Body of pancreas (tissue), 4 donors: Measurements from ENCODE around the gene PROS1.

ENCODE experiments used
- POLR2A ChIP-seq, 3 donors: fragments of 450-650 bp; IDR thresholded peaks; one replicate each; pipeline ENCODE4 v1.6.1; 2016; ENCODE audit warnings: antibody characterized with exemption in 3 of 3, mild to moderate bottlenecking in 2 of 3
- TF ChIP-seq, protein P1 (sequence below), 7 experiments: fragments of 450-650 bp in 4 of 7; fragments of 200-600 bp in 3 of 7; sonication (generic) in 3 of 7; IDR thresholded peaks; one replicate each; pipeline ENCODE4 v1.5.1; 2016 to 2019; ENCODE audit warnings: antibody characterized with exemption in 7 of 7

DNA sequence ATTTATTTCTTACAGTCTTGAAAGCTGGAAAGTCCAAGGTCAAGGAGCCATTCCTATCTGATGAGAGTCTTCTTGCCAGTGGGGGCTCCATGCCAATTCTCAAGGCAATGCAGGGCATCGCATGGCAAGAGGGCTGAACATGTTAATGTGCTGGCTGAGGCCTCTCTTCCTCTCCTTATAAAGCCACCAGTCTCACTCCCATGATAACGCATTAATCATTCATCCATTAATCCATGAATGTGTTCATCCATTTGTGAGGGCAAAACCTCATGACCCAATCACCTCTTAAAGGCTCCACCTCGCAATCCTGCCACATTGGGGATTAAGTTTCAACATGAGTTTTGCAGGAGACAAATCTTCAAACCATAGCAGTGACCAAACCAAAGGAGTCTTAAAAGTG is 118.3 kb downstream of the PROS1 start:
- TF ChIP-seq POLR2A (IDR thresholded peaks at IDR 0.05) = no peak
- TF ChIP-seq, protein P1, sequence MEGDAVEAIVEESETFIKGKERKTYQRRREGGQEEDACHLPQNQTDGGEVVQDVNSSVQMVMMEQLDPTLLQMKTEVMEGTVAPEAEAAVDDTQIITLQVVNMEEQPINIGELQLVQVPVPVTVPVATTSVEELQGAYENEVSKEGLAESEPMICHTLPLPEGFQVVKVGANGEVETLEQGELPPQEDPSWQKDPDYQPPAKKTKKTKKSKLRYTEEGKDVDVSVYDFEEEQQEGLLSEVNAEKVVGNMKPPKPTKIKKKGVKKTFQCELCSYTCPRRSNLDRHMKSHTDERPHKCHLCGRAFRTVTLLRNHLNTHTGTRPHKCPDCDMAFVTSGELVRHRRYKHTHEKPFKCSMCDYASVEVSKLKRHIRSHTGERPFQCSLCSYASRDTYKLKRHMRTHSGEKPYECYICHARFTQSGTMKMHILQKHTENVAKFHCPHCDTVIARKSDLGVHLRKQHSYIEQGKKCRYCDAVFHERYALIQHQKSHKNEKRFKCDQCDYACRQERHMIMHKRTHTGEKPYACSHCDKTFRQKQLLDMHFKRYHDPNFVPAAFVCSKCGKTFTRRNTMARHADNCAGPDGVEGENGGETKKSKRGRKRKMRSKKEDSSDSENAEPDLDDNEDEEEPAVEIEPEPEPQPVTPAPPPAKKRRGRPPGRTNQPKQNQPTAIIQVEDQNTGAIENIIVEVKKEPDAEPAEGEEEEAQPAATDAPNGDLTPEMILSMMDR (IDR thresholded peaks at IDR 0.05) = no peak
